RWPE1 (cell line): ENCODE results near the gene CDA.

Source experiments
- CTCF ChIA-PET: fragments of 350-600 bp; sonication (Branson Sonifier 250); formaldehyde crosslinking; extraction: SDS; loops from one replicate; lab custom pipeline; 2021; lab: Yijun Ruan, JAX
- POLR2A ChIA-PET: fragments of 400-600 bp; formaldehyde crosslinking; extraction: SDS; loops from one replicate; lab custom pipeline; 2020; ENCODE audit warnings: antibody characterized with exemption; ENCODE audit not compliant: low non-redundant PET; lab: Yijun Ruan, JAX
- DNase-seq: peaks from one replicate; pipeline ENCODE4 v3.0.0; 2012; ENCODE audit warnings: low spot score
- H3K27ac ChIP-seq: fragments of 450-650 bp; 2 replicates; pipeline ENCODE4 v1.5.1; 2017
- CTCF ChIP-seq: fragments of 450-650 bp; conservative IDR thresholded peaks from 2 replicates; pipeline ENCODE4 v1.5.1; 2017; ENCODE audit warnings: low read depth, mild to moderate bottlenecking

CDA gene

GRCh38 chr1:20593756-20594155 lies 4.9 kb downstream of the CDA start:
- ChIA-PET CTCF (interaction anchor here (0.6 to 1.2 kb wide), 2 partner anchors 39 to 1022 kb away, joined by 4 to 6 read pairs; no protein-coding TSS in a partner anchor), POLR2A (interaction anchor here (1.1 kb wide), 1 partner anchor 40 kb away, joined by 3 read pairs; no protein-coding TSS in a partner anchor)

GRCh38 chr1:20594746-20595145 lies 5.8 kb downstream of the CDA start:
- TF ChIP-seq CTCF, result no peak
- ChIA-PET POLR2A (no interaction called here), CTCF (interaction anchor here (0.5 to 1.2 kb wide), 2 partner anchors 38 to 234 kb away, joined by 3 to 6 read pairs; no protein-coding TSS in a partner anchor)
- no peak overlapping the region for H3K27ac ChIP-seq
- no peak for DNase-seq

More at GRCh38 chr1:20593756-20594155, 4.9 kb downstream of the CDA start:
- no peak for TF ChIP-seq CTCF
- no peak for DNase-seq
- no peak overlapping the region for H3K27ac ChIP-seq

DNA sequence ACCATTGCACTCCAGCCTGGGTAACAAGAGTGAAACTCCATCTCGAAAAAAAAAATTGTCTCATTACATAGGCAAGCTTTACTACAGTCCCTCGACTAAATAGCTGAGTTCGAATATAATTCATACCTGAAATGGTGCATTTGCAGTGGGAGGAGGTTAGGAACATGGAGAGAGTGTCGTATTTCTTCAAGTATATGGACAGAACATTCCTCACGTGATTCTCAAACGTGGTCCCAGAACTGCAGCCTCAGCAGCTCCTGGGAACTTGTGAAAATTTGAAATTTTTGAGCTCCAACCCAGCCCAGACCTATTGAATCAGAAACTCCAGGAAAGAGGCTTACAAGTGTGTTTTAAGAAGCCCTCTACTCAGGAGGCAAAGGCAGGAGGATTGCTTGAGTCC lies 7.2 kb downstream of the CDA start:
- no peak overlapping the region for H3K27ac ChIP-seq
- ChIA-PET CTCF (interaction anchor here (0.6 to 0.7 kb wide), 2 partner anchors 33 to 37 kb away, joined by 3 read pairs; no protein-coding TSS in a partner anchor), POLR2A (no interaction called here)
- no peak for TF ChIP-seq CTCF
- no peak for DNase-seq

DNA sequence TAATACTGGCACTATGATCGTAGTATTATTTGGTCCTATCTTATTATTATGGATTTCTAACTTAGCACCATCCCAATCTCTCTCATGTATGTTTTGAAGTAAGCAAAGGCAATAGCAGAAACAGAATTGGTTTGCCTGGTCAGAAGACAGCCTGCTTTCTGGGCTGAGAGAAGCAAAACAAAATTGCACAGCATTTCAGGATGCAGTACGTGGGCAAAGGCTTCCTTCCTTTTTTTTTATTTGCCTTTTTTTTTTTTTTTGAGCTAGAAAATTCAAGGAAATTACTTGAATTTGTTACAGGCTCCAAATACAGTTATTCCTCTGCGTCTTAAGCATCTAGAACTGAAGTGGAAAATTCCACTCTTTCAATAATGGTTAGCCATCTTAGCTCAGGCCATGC lies 8.8 kb downstream of the CDA start:
- TF ChIP-seq CTCF, result no peak
- CTCF ChIA-PET, result interaction anchor here (0.6 kb wide), 1 partner anchor 35 kb away, joined by 3 read pairs; no protein-coding TSS in a partner anchor
- no peak for DNase-seq
- POLR2A ChIA-PET, result no interaction called here
- H3K27ac ChIP-seq, result no peak overlapping the region

DNA sequence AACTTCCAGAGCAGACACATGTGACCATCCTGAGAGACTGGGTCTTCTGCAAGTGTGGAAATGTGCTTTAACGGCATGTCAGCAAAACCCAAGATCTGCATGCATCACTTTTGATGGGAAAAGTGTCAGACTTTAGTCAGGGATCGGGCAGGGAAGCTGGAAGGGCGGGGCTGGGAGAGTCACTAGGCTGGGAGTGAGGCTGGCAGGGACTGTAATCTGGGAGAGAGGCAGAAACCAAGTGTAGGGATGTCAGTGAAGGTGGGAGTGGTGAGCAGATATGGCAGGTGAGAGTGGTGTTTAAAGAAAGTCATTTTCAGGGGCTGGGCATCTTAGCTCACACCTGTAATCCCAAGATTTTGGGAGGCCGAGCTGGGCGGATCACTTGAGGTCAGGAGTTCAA lies 11.3 kb downstream of the CDA start:
- no peak for DNase-seq
- no peak overlapping the region for H3K27ac ChIP-seq
- ChIA-PET CTCF (no interaction called here), POLR2A (no interaction called here)
- TF ChIP-seq CTCF, result no peak

DNA sequence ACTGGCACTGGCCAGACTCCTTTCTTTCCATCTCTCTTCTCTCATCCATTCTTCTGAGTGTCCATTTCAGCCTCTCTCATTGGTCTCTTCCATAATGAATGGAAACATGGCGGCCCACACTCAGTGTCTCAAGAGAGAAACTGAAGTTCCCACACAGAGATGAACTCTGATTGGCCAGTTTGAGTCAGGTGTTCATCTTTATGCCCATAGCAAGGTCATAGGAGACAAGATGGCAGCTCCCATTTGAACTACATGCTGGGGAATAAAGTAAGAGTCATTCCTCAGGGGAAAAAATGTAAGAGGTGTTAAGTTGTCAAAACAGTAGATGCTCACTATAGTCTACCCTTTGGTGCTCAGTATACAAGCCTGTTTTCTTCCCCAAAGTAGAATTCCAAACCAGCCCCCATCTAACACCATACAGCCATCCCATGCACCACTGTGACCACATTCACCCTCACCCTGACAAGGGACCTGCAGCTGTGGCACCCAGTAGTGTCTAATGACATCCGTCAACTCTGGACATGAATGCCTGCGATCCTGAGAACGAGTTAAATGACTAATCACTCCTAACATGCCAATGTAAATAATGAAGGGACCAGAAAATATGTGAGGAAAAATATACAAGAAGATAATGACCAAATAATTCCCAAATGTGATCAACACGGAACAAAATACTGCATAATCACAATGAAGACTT lies 12.4 kb downstream of the CDA start:
- CTCF ChIA-PET, result interaction anchor here (0.5 kb wide), 1 partner anchor 689 kb away, joined by 3 read pairs; no protein-coding TSS in a partner anchor
- POLR2A ChIA-PET, result interaction anchor here (0.5 kb wide), 1 partner anchor 11 kb away, joined by 7 read pairs; no protein-coding TSS in a partner anchor
- no peak for DNase-seq
- no peak overlapping the region for H3K27ac ChIP-seq
- TF ChIP-seq CTCF, result no peak
